H9 (cell line): ENCODE data around the gene CRB3. TPM values are rescaled to one million over a fixed set of nuclear protein-coding genes. Genes with fewer than 3 reads are reported as not detected.
A peak's percentile ranks its signal among the peaks of the same experiment; 100 is the strongest.
"Not testable (repeated sequence)": the region's sequence is repeated elsewhere in the genome, so short reads cannot be mapped to it uniquely, and the experiment has no call there.

ENCODE experiments used
- DNase-seq: peaks from one replicate; pipeline ENCODE4 v3.0.0-alpha.2; 2017
- H2AFZ ChIP-seq: one replicate; pipeline ENCODE4 v1.6.1; 2013; ENCODE audit warnings: mild to moderate bottlenecking, low read length, control low read depth, moderate library complexity
- H2AK5ac ChIP-seq: 2 replicates; pipeline ENCODE4 v1.6.1; 2013; ENCODE audit warnings: low read length, control low read depth, mixed read lengths; ENCODE audit not compliant: insufficient read length
- H2BK120ac ChIP-seq: one replicate; pipeline ENCODE4 v1.6.1; 2013; ENCODE audit warnings: low read depth, mild to moderate bottlenecking, low read length, control low read depth, inconsistent platforms; ENCODE audit not compliant: poor library complexity, severe bottlenecking
- H2BK12ac ChIP-seq: 2 replicates; pipeline ENCODE4 v1.6.1; 2013; ENCODE audit warnings: low read length, control low read depth, mixed read lengths, low read depth; ENCODE audit not compliant: insufficient read length
- H2BK15ac ChIP-seq: 2 replicates; pipeline ENCODE4 v1.6.1; 2013; ENCODE audit warnings: low read depth, low read length, control low read depth
- H2BK20ac ChIP-seq: one replicate; pipeline ENCODE4 v1.6.1; 2013; ENCODE audit warnings: low read depth, mild to moderate bottlenecking, low read length, control low read depth, inconsistent platforms; ENCODE audit not compliant: poor library complexity, severe bottlenecking
- H2BK5ac ChIP-seq: 2 replicates; pipeline ENCODE4 v1.6.1; 2013; ENCODE audit warnings: low read length, control low read depth, mixed read lengths; ENCODE audit not compliant: insufficient read length
- H3K14ac ChIP-seq: 2 replicates; pipeline ENCODE4 v1.6.1; 2013; ENCODE audit warnings: low read length, control low read depth; ENCODE audit not compliant: insufficient read depth
- H3K18ac ChIP-seq: 2 replicates; pipeline ENCODE4 v1.6.1; 2013; ENCODE audit warnings: low read depth, mild to moderate bottlenecking, mixed read lengths, low read length, control low read depth; ENCODE audit not compliant: insufficient read length
- H3K23ac ChIP-seq: 2 replicates; pipeline ENCODE4 v1.6.1; 2013; ENCODE audit warnings: low read length, control low read depth, mixed read lengths, low read depth; ENCODE audit not compliant: insufficient read length
- H3K23me2 ChIP-seq: 2 replicates; pipeline ENCODE4 v1.6.1; 2013; ENCODE audit warnings: low read depth, mild to moderate bottlenecking, mixed read lengths, low read length, control low read depth; ENCODE audit not compliant: insufficient read length, poor library complexity, severe bottlenecking
- H3K27ac ChIP-seq: 2 replicates; pipeline ENCODE4 v1.5.1; 2013; ENCODE audit warnings: low read length, control low read depth, mixed read lengths, low read depth; ENCODE audit not compliant: insufficient read length
- H3K27me3 ChIP-seq: 2 replicates; pipeline ENCODE4 v1.6.1; 2013; ENCODE audit warnings: low read length, control low read depth, inconsistent platforms; ENCODE audit not compliant: insufficient read depth
- H3K4ac ChIP-seq: 2 replicates; pipeline ENCODE4 v1.6.1; 2013; ENCODE audit warnings: low read depth, mild to moderate bottlenecking, control low read depth, inconsistent platforms, low read length, moderate library complexity
- H3K4me1 ChIP-seq: 2 replicates; pipeline ENCODE4 v1.6.1; 2013; ENCODE audit warnings: low read length, control low read depth, inconsistent platforms; ENCODE audit not compliant: insufficient read depth
- H3K4me2 ChIP-seq: 2 replicates; pipeline ENCODE4 v1.6.1; 2013; ENCODE audit warnings: low read length, control low read depth, mixed read lengths; ENCODE audit not compliant: insufficient read length, insufficient read depth
- H3K56ac ChIP-seq: 2 replicates; pipeline ENCODE4 v1.6.1; 2013; ENCODE audit warnings: low read depth, mild to moderate bottlenecking, mixed read lengths, low read length, control low read depth; ENCODE audit not compliant: insufficient read length
- H3K79me1 ChIP-seq: 2 replicates; pipeline ENCODE4 v1.6.1; 2013; ENCODE audit warnings: low read depth, mild to moderate bottlenecking, moderate library complexity, low read length, control low read depth, inconsistent platforms; ENCODE audit not compliant: insufficient read depth, poor library complexity, severe bottlenecking
- H3K79me2 ChIP-seq: 2 replicates; pipeline ENCODE4 v1.6.1; 2013; ENCODE audit warnings: low read length, control low read depth, inconsistent platforms; ENCODE audit not compliant: insufficient read depth
- H3K9ac ChIP-seq: 2 replicates; pipeline ENCODE4 v1.6.1; 2013; ENCODE audit warnings: low read length, control low read depth, mixed read lengths; ENCODE audit not compliant: insufficient read length; ENCODE audit errors: extremely low read depth
- H3K9me3 ChIP-seq: one replicate; pipeline ENCODE4 v1.6.1; 2013; ENCODE audit warnings: low read depth, low read length, inconsistent platforms; ENCODE audit not compliant: control insufficient read depth
- H3T11ph ChIP-seq: one replicate; pipeline ENCODE4 v1.6.1; 2013; ENCODE audit warnings: mild to moderate bottlenecking, low read length, control low read depth, inconsistent platforms
- H4K20me1 ChIP-seq: one replicate; pipeline ENCODE4 v1.6.1; 2013; ENCODE audit not compliant: control insufficient read depth, insufficient read length, insufficient read depth
- H4K5ac ChIP-seq: 2 replicates; pipeline ENCODE4 v1.6.1; 2013; ENCODE audit warnings: low read depth, mild to moderate bottlenecking, mixed read lengths, low read length, control low read depth; ENCODE audit not compliant: insufficient read length
- H4K8ac ChIP-seq: replicated peaks from 2 replicates; pipeline ENCODE4 v1.6.1; 2013; ENCODE audit warnings: low read length, control low read depth, mixed read lengths, low read depth; ENCODE audit not compliant: insufficient read length
- H4K91ac ChIP-seq: 2 replicates; pipeline ENCODE4 v1.6.1; 2013; ENCODE audit warnings: low read depth, mild to moderate bottlenecking, moderate library complexity, mixed read lengths, low read length, control low read depth; ENCODE audit not compliant: insufficient read length
- H3K27ac Mint-ChIP-seq, 3 experiments: 2 replicates in 2 of 3; 3 replicates in 1 of 3; pipeline ENCODE4 v1.8.0; 2020 to 2021; ENCODE audit warnings: mixed read lengths in 3 of 3, mild to moderate bottlenecking in 1 of 3, moderate library complexity in 1 of 3
- H3K27me3 Mint-ChIP-seq: 2 replicates; pipeline ENCODE4 v1.8.0; 2021; ENCODE audit warnings: low read depth, mild to moderate bottlenecking, moderate library complexity, mixed read lengths
- H3K36me3 Mint-ChIP-seq, 3 experiments: 2 replicates in 2 of 3; 3 replicates in 1 of 3; pipeline ENCODE4 v1.8.0; 2020 to 2021; ENCODE audit warnings: low read depth in 3 of 3, mixed read lengths in 3 of 3; ENCODE audit not compliant: insufficient read depth in 1 of 3
- H3K4me1 Mint-ChIP-seq, 2 experiments: 2 replicates each; pipeline ENCODE4 v1.8.0; 2020; ENCODE audit warnings: mixed read lengths in 2 of 2
- H3K4me3 Mint-ChIP-seq, 2 experiments: 2 replicates in 1 of 2; 3 replicates in 1 of 2; pipeline ENCODE4 v1.8.0; 2020 to 2021; ENCODE audit warnings: mild to moderate bottlenecking in 2 of 2, mixed read lengths in 2 of 2, moderate library complexity in 1 of 2
- H3K9me3 Mint-ChIP-seq, 2 experiments: 2 replicates in 1 of 2; 3 replicates in 1 of 2; pipeline ENCODE4 v1.8.0; 2020; ENCODE audit warnings: mild to moderate bottlenecking in 2 of 2, mixed read lengths in 2 of 2, moderate library complexity in 1 of 2
- CTCF ChIP-seq: fragments of 200-600 bp; sonication (generic); conservative IDR thresholded peaks from 3 replicates; pipeline ENCODE4 v1.8.0; 2021; ENCODE audit warnings: antibody characterized with exemption, mild to moderate bottlenecking
- WGBS: extraction: QIAGEN DNeasy Blood & Tissue Kit; methylation state at CpG from one replicate; pipeline ENCODE4 v1.1.7; 2013; ENCODE audit warnings: missing lambda C conversion rate, low lambda C conversion rate, mixed read lengths; ENCODE audit not compliant: insufficient read length; ENCODE audit errors: extremely low coverage; 5-methylcytosine and 5-hydroxymethylcytosine counted together
- total RNA-seq: library from RNA; stranded (reverse); gene quantifications from 2 replicates; pipeline ENCODE4 v1.2.1, GENCODE V29; 2021

CRB3 gene
- total RNA-seq, 1 experiment from 2014 or later: 32.1 TPM

- Histone ChIP-seq H2BK5ac (no peak overlapping the region), H3K56ac (no peak overlapping the region), H3K18ac (no peak overlapping the region), H3K27ac (no peak overlapping the region), H4K20me1 (no peaks in the 10 kb centered on the region), H3K23me2 (peaks cover 9% of the 10 kb centered on the region), H2BK12ac (no peak overlapping the region), H2BK20ac (no peak overlapping the region), H3K79me1 (no peaks in the 10 kb centered on the region), H3T11ph (no peak overlapping the region), H3K4ac (no peak overlapping the region), H3K79me2 (no peaks in the 10 kb centered on the region), H3K14ac (no peak overlapping the region), H3K27me3 (no peaks in the 10 kb centered on the region), H4K8ac (no peak overlapping the region), H2AK5ac (no peak overlapping the region), H3K23ac (no peak overlapping the region), H3K4me2 (no peak overlapping the region), H2BK15ac (no peak overlapping the region), H3K9ac (no peak overlapping the region), H3K4me1 (no peaks in the 10 kb centered on the region), H4K91ac (no peak overlapping the region), H3K9me3 (no peaks in the 10 kb centered on the region), H2BK120ac (no peak overlapping the region), H2AFZ (no peak overlapping the region), H4K5ac (no peak overlapping the region)
- Mint-ChIP-seq H3K27me3 (peaks cover 28% of the 10 kb centered on the region), H3K27ac (no peak overlapping the region), H3K4me1 (peaks cover 7 to 9% of the 10 kb centered on the region in 2 experiments), H3K36me3 (peaks cover 0 to 3% (median 0%) of the 10 kb centered on the region in 3 experiments; a peak in 3 of 7 replicates), H3K9me3 (no peaks in the 10 kb centered on the region), H3K4me3 (peak overlapping the region in 1 of 2 experiments; percentile 34; a peak in 1 of 5 replicates)
- WGBS: no CpG with 5 or more reads among the region's 9 CpGs
- no peak for DNase-seq
- TF ChIP-seq CTCF: no peak
These were observed 39.5 kb downstream of the CRB3 start for GRCh38 chr19:6503407-6504201.

- H3T11ph ChIP-seq, H3K9ac ChIP-seq, H4K91ac ChIP-seq, H3K27ac ChIP-seq, H3K27me3 ChIP-seq, H2BK120ac ChIP-seq, H3K4me1 ChIP-seq, H3K27ac Mint-ChIP-seq, H3K27me3 Mint-ChIP-seq, H3K4me3 Mint-ChIP-seq, H2BK5ac ChIP-seq, H3K36me3 Mint-ChIP-seq, H3K79me2 ChIP-seq, DNase-seq, H2BK12ac ChIP-seq, H2BK20ac ChIP-seq, H3K4ac ChIP-seq, H2AFZ ChIP-seq, H3K18ac ChIP-seq, H3K14ac ChIP-seq, H3K56ac ChIP-seq, H3K4me2 ChIP-seq, H3K23ac ChIP-seq, H4K8ac ChIP-seq, H4K5ac ChIP-seq, H2AK5ac ChIP-seq, H3K79me1 ChIP-seq, H3K23me2 ChIP-seq, H3K9me3 ChIP-seq, H3K4me1 Mint-ChIP-seq, H3K9me3 Mint-ChIP-seq, H2BK15ac ChIP-seq, H4K20me1 ChIP-seq: not testable (repeated sequence)
- WGBS: no CpG with 5 or more reads among the region's 9 CpGs
These were observed 44.1 kb downstream of the CRB3 start for GRCh38 chr19:6508028-6508771.
